Measurements from ENCODE around the gene RNF34. TPM values are rescaled to one million over a fixed set of nuclear protein-coding genes. Genes with fewer than 3 reads are reported as not detected.

RNF34 gene
- total RNA-seq, 2 donors from 2014 or later = 20.3 to 51.5 TPM

DNA sequence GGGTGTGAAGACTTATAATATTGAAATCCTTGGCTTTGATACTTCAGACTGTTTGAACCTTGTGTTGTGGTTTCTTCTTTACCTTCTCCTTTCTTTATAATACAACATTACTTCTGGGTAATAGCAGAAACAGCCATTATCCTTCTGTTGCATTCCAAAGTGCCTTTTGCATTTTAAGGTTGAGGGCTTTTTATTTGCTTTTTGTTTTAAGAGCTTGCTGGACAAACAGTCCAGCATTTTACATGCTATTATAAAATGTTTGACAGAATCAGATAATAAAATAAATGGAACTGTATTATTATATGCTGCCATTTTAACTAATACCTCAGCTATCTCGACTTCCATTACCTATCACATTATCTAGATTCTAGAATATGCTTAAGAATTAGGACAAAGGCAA, 14.0 kb downstream of the RNF34 start:
- Histone ChIP-seq H3K36me3 (no peaks in the 10 kb centered on the region), H3K4me1 (replicated peaks) (no peaks in the 10 kb centered on the region), H3K4me3 (no peak overlapping the region), H3K27me3 (replicated peaks; ENCODE audit: insufficient read depth) (no peaks in the 10 kb centered on the region), H3K9me3 (no peaks in the 10 kb centered on the region), H3K27ac (no peak overlapping the region)
- no peak for TF ChIP-seq POLR2AphosphoS5 (IDR thresholded peaks at IDR 0.05)
- no peak for TF ChIP-seq CTCF (IDR thresholded peaks at IDR 0.05)
- no peak for TF ChIP-seq POLR2A (IDR thresholded peaks at IDR 0.05)
- WGBS = 28% methylated on average over 1 of the region's 1 CpG
- DNase-seq (ENCODE audit: low spot score) = no peak
- intact Hi-C loops (cut with DNase I) = no loop called here

DNA sequence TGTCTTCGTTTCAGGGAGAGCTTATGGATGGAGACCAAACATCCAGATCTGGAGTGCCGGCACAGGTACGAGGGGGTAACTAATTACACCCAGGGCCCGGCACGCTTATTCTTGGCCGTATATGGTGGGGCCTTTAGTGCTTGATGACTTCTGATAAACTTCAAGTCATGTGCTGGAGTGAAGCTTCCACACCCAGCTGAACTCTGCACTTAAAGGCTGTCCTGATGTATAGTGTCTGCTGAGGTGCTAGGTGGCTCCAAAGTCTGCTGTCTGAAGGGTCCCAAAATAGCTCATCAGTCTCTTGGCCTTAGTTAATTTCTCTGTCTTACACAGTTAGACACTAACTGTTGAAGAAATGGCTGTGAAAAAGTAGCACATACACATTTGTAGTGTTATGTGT, 17.9 kb downstream of the RNF34 start:
- TF ChIP-seq POLR2AphosphoS5 (IDR thresholded peaks at IDR 0.05) (no peak), CTCF (IDR thresholded peaks at IDR 0.05) (no peak), POLR2A (IDR thresholded peaks at IDR 0.05) (no peak)
- intact Hi-C loops (cut with DNase I) = no loop called here
- no peaks in the 10 kb centered on the region for H3K9me3 ChIP-seq
- no peak overlapping the region for H3K27ac ChIP-seq
- DNase-seq (ENCODE audit: low spot score) = no peak
- no peak overlapping the region for H3K4me3 ChIP-seq
- H3K27me3 ChIP-seq (replicated peaks; ENCODE audit: insufficient read depth) = no peaks in the 10 kb centered on the region
- H3K4me1 ChIP-seq (replicated peaks) = no peaks in the 10 kb centered on the region
- H3K36me3 ChIP-seq = no peaks in the 10 kb centered on the region
- 90% methylated on average over 6 of the region's 6 CpGs for WGBS

DNA sequence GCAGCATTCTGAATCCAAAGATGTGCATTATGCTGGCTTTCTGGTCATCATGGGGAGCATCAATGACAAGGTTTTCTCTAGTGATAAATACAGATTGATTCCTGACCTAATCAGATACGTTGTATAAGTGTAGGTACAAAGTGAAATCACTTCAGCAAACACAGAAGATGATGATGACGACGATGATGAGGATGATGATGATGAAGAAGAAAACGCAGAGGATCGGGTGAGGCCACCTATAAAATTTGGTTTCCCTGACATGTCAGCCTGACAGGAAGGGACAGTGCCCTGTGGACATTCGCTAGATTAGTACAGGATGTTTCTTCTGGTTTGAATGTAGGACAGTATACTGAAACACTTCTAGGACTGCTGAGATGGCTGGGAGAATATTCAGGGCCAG, 20.2 kb downstream of the RNF34 start:
- no peak for DNase-seq (ENCODE audit: low spot score)
- TF ChIP-seq POLR2A (IDR thresholded peaks at IDR 0.05) = no peak
- Histone ChIP-seq H3K4me3 (no peak overlapping the region), H3K4me1 (replicated peaks) (no peaks in the 10 kb centered on the region), H3K9me3 (no peaks in the 10 kb centered on the region), H3K27ac (no peak overlapping the region), H3K27me3 (replicated peaks; ENCODE audit: insufficient read depth) (no peaks in the 10 kb centered on the region), H3K36me3 (no peaks in the 10 kb centered on the region)
- WGBS = 78% methylated on average over 6 of the region's 6 CpGs
- intact Hi-C loops (cut with DNase I) = no loop called here

DNA sequence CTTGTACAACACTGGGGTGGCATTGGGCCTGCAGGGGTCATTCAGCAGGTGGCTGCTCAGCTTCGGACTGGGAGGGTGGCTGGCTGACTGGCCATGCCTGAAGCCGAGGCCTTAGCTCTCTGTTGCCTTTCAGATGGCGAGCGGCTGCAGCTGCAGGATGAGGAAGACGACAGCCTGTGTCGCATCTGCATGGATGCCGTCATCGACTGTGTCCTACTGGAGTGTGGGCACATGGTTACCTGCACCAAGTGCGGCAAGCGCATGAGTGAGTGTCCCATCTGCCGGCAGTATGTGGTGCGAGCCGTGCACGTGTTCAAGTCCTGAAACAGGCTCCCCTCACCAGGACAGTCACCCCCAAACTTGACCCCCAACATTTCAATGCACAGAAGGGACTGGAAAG, 23.3 kb downstream of the RNF34 start:
- intact Hi-C loops (cut with DNase I) = no loop called here
- Histone ChIP-seq H3K9me3 (no peaks in the 10 kb centered on the region), H3K4me1 (replicated peaks) (no peaks in the 10 kb centered on the region), H3K36me3 (no peaks in the 10 kb centered on the region), H3K27ac (no peak overlapping the region), H3K4me3 (no peak overlapping the region), H3K27me3 (replicated peaks; ENCODE audit: insufficient read depth) (no peaks in the 10 kb centered on the region)
- DNase-seq (ENCODE audit: low spot score) = no peak
- TF ChIP-seq POLR2AphosphoS5 (IDR thresholded peaks at IDR 0.05) (no peak), POLR2A (IDR thresholded peaks at IDR 0.05) (no peak), CTCF (IDR thresholded peaks at IDR 0.05) (no peak)
- WGBS = 94% methylated on average over 12 of the region's 14 CpGs

GRCh38 chr12:121423682-121424623, 24.0 kb downstream of the RNF34 start:
- no peaks in the 10 kb centered on the region for H3K4me1 ChIP-seq (replicated peaks)
- no peak for DNase-seq (ENCODE audit: low spot score)

More at GRCh38 chr12:121423682-121424623, 24.0 kb downstream of the RNF34 start:
- intact Hi-C loops (cut with DNase I) = no loop called here
- peaks cover 0 to 5% of the 10 kb centered on the region in 2 donors for H3K36me3 ChIP-seq
- no peaks in the 10 kb centered on the region for H3K27me3 ChIP-seq (replicated peaks; ENCODE audit: insufficient read depth)
- WGBS = 86% methylated on average over 13 of the region's 13 CpGs
- no peaks in the 10 kb centered on the region for H3K9me3 ChIP-seq
- H3K27ac ChIP-seq = no peak overlapping the region
- TF ChIP-seq CTCF (IDR thresholded peaks at IDR 0.05) (no peak), POLR2AphosphoS5 (IDR thresholded peaks at IDR 0.05) (no peak), POLR2A (IDR thresholded peaks at IDR 0.05) (no peak)
- H3K4me3 ChIP-seq = no peak overlapping the region
